Measurements from ENCODE around the gene TMEM242.

DNA sequence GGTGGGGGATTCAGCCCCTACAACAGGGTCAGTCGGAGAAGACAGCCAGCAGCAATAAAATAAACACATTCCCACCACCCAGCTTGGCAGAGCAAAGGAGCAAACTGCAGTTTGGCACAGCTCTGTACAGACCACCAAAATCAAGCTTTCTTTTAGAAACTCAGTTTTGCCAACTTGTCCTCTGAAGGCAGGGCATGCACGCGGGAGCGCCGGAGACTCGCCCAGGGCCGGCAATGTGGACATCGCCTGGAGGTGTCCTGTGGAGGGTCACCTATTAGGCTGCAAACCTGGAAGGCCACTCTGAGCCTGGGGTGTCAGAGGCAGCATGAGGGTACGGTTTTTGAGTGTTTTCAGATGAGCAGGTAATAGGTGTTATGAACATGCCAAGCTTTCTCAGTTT is 34.7 kb downstream of the TMEM242 start:
- TF ChIP-seq, protein P1, sequence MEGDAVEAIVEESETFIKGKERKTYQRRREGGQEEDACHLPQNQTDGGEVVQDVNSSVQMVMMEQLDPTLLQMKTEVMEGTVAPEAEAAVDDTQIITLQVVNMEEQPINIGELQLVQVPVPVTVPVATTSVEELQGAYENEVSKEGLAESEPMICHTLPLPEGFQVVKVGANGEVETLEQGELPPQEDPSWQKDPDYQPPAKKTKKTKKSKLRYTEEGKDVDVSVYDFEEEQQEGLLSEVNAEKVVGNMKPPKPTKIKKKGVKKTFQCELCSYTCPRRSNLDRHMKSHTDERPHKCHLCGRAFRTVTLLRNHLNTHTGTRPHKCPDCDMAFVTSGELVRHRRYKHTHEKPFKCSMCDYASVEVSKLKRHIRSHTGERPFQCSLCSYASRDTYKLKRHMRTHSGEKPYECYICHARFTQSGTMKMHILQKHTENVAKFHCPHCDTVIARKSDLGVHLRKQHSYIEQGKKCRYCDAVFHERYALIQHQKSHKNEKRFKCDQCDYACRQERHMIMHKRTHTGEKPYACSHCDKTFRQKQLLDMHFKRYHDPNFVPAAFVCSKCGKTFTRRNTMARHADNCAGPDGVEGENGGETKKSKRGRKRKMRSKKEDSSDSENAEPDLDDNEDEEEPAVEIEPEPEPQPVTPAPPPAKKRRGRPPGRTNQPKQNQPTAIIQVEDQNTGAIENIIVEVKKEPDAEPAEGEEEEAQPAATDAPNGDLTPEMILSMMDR (IDR thresholded peaks at IDR 0.05): no peak
- no peak for TF ChIP-seq ZFX (IDR thresholded peaks at IDR 0.05; ENCODE audit: borderline replicate concordance)
